ENCODE results near the gene TMEM108.

Gene TMEM108

GRCh38 chr3:133330065-133330464 lies 291.9 kb downstream of the TMEM108 start:
- no peak for TF ChIP-seq SIN3A (IDR thresholded peaks at IDR 0.05; ENCODE audit: borderline replicate concordance, insufficient read depth, low read length)
- no peak for TF ChIP-seq REST (IDR thresholded peaks at IDR 0.05; ENCODE audit: insufficient read depth in 1 of 2, low read depth in 2 of 2, low read length in 2 of 2)
- TF ChIP-seq POLR2AphosphoS5 (IDR thresholded peaks at IDR 0.05; ENCODE audit: low read depth, low read length): no peak
- TF ChIP-seq TAF1 (IDR thresholded peaks at IDR 0.05; ENCODE audit: borderline replicate concordance, insufficient read depth, low read length): no peak
- TF ChIP-seq FOXP2 (optimal IDR thresholded peaks at IDR 0.05; ENCODE audit: borderline replicate concordance, extremely low read depth, extremely low read length, insufficient read depth): no peak

GRCh38 chr3:133330522-133330921 lies 292.3 kb downstream of the TMEM108 start:
- TF ChIP-seq FOXP2 (optimal IDR thresholded peaks at IDR 0.05; ENCODE audit: borderline replicate concordance, extremely low read depth, extremely low read length, insufficient read depth): no peak
- no peak for TF ChIP-seq POLR2AphosphoS5 (IDR thresholded peaks at IDR 0.05; ENCODE audit: low read depth, low read length)
- no peak for TF ChIP-seq TAF1 (IDR thresholded peaks at IDR 0.05; ENCODE audit: borderline replicate concordance, insufficient read depth, low read length)
- TF ChIP-seq SIN3A (IDR thresholded peaks at IDR 0.05; ENCODE audit: borderline replicate concordance, insufficient read depth, low read length): no peak
- TF ChIP-seq REST (IDR thresholded peaks at IDR 0.05; ENCODE audit: insufficient read depth in 1 of 2, low read depth in 2 of 2, low read length in 2 of 2): no peak

GRCh38 chr3:133354721-133355120 lies 316.5 kb downstream of the TMEM108 start:
- TF ChIP-seq POLR2AphosphoS5 (IDR thresholded peaks at IDR 0.05; ENCODE audit: low read depth, low read length) (no peak), TAF1 (IDR thresholded peaks at IDR 0.05; ENCODE audit: borderline replicate concordance, insufficient read depth, low read length) (no peak), REST (IDR thresholded peaks at IDR 0.05; ENCODE audit: insufficient read depth in 1 of 2, low read depth in 2 of 2, low read length in 2 of 2) (no peak), SIN3A (IDR thresholded peaks at IDR 0.05; ENCODE audit: borderline replicate concordance, insufficient read depth, low read length) (no peak), FOXP2 (optimal IDR thresholded peaks at IDR 0.05; ENCODE audit: borderline replicate concordance, extremely low read depth, extremely low read length, insufficient read depth) (no peak)

GRCh38 chr3:133360476-133360875 lies 322.3 kb downstream of the TMEM108 start:
- TF ChIP-seq REST (IDR thresholded peaks at IDR 0.05; ENCODE audit: insufficient read depth in 1 of 2, low read depth in 2 of 2, low read length in 2 of 2) (no peak), FOXP2 (optimal IDR thresholded peaks at IDR 0.05; ENCODE audit: borderline replicate concordance, extremely low read depth, extremely low read length, insufficient read depth) (no peak), POLR2AphosphoS5 (IDR thresholded peaks at IDR 0.05; ENCODE audit: low read depth, low read length) (no peak), SIN3A (IDR thresholded peaks at IDR 0.05; ENCODE audit: borderline replicate concordance, insufficient read depth, low read length) (no peak), TAF1 (IDR thresholded peaks at IDR 0.05; ENCODE audit: borderline replicate concordance, insufficient read depth, low read length) (no peak)

GRCh38 chr3:133361011-133361410 lies 322.8 kb downstream of the TMEM108 start:
- TF ChIP-seq SIN3A (IDR thresholded peaks at IDR 0.05; ENCODE audit: borderline replicate concordance, insufficient read depth, low read length): no peak
- TF ChIP-seq TAF1 (IDR thresholded peaks at IDR 0.05; ENCODE audit: borderline replicate concordance, insufficient read depth, low read length): no peak
- no peak for TF ChIP-seq POLR2AphosphoS5 (IDR thresholded peaks at IDR 0.05; ENCODE audit: low read depth, low read length)
- no peak for TF ChIP-seq REST (IDR thresholded peaks at IDR 0.05; ENCODE audit: insufficient read depth in 1 of 2, low read depth in 2 of 2, low read length in 2 of 2)
- no peak for TF ChIP-seq FOXP2 (optimal IDR thresholded peaks at IDR 0.05; ENCODE audit: borderline replicate concordance, extremely low read depth, extremely low read length, insufficient read depth)
